Cardiac fibroblast (primary cell): Measurements from ENCODE around the gene STEAP4.

ENCODE experiments used
- DNase-seq, 2 donors: peaks; one replicate each; pipeline versions ENCODE4 v3.0.0 to v3.0.0-alpha.2; 2010; ENCODE audit warnings: low read depth in 2 of 2
- H3K4me3 ChIP-seq, 2 donors: replicated peaks in 1 of 2; 1 replicate in 1 of 2; 2 replicates in 1 of 2; pipeline ENCODE4 v1.5.1; 2011; ENCODE audit warnings: low read depth in 2 of 2, low read length in 2 of 2, mild to moderate bottlenecking in 2 of 2, moderate library complexity in 1 of 2
- CTCF ChIP-seq: IDR thresholded peaks from one replicate; pipeline ENCODE4 v1.5.1; 2011; ENCODE audit warnings: low read depth, mild to moderate bottlenecking, low read length, inconsistent platforms

The STEAP4 gene

GRCh38 chr7:88329532-88330463 is 23.1 kb upstream of the STEAP4 start:
- no peak for DNase-seq
- no peak overlapping the region for H3K4me3 ChIP-seq
- no peak for TF ChIP-seq CTCF

DNA sequence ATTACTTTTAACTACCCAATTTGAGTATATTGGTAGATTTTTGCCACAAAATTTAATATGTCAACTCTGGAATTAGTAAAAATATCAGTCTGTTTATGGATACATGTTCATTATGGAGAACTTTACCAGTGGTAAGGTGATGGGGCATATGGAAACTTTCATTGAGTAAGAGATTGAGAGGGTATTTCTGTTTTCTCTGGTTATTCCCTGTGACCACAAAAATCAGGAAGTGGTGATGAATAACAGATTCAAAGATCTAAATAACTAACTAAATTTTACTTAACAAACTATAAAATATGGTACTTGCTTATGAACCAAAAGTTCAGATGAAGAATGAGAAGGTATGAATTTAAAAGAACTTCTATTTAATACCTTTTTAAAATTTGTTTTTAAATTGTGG is 22.1 kb upstream of the STEAP4 start:
- no peak for DNase-seq
- no peak for TF ChIP-seq CTCF
- H3K4me3 ChIP-seq, result no peak overlapping the region

GRCh38 chr7:88324699-88325098 is 18.0 kb upstream of the STEAP4 start:
- DNase-seq, result no peak
- no peak overlapping the region for H3K4me3 ChIP-seq
- TF ChIP-seq CTCF, result no peak

DNA sequence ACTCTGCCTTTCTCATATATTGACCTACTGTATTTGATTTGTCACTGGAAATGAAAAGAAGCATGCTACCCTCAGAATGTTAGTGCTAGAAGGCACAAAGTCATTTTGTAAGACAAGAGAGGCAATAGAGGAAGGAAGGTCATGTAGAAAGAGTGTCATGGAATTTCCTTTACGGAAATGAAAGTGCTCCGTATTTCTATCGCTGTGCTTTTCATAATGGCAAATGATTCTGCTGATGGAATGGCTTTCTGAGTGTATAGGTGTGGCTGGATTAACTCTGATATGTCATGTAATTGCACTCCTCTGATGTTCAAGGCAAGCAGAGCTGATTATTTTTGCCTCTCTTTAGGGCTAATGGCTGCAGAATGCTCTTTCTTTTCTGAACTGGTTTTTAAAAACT is 15.5 kb upstream of the STEAP4 start:
- no peak for DNase-seq
- H3K4me3 ChIP-seq, result no peak overlapping the region
- no peak for TF ChIP-seq CTCF

- H3K4me3 ChIP-seq, result no peak overlapping the region
- DNase-seq, result no peak
- TF ChIP-seq CTCF, result no peak
Observed at GRCh38 chr7:88321694-88322093, 15.0 kb upstream of the STEAP4 start.

DNA sequence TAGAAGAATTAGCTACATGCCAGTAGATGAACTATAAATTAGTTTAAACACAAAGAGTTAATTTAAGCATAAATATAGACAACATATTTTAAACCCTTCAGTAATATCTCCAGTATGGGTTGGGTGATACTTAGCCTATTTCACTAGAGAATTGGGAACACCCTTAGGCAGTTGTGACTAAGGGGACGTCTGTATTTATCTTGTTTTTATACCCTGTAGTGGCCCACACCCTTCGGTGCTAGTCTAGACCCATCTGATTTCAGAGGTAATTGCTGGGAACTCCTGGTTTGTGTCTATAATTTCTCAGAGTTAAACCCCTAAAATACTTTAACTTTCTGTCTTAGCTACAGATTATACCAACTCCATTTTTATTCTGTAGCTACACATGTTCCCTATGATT is 11.5 kb upstream of the STEAP4 start:
- no peak for TF ChIP-seq CTCF
- no peak for DNase-seq
- H3K4me3 ChIP-seq, result no peak overlapping the region
